DND-41 (cell line): Measurements from ENCODE around the gene CDHR1.

Experiments
- CTCF ChIP-seq: IDR thresholded peaks from 2 replicates; pipeline ENCODE4 v1.5.1; 2012; ENCODE audit warnings: borderline replicate concordance, low read length, moderate library complexity, mild to moderate bottlenecking; ENCODE audit not compliant: poor library complexity, severe bottlenecking; ENCODE audit errors: extremely low read depth
- EZH2 ChIP-seq: IDR thresholded peaks from 3 replicates; pipeline ENCODE4 v1.6.1; 2012; ENCODE audit warnings: borderline replicate concordance, low read depth, mild to moderate bottlenecking, moderate library complexity, low read length, inconsistent platforms; ENCODE audit not compliant: severe bottlenecking

GRCh38 chr10:84172467-84173356 is 21.6 kb upstream of the CDHR1 start:
- TF ChIP-seq CTCF (no peak), EZH2 (no peak)
